Measurements from ENCODE around the gene BAAT.

The BAAT gene

DNA sequence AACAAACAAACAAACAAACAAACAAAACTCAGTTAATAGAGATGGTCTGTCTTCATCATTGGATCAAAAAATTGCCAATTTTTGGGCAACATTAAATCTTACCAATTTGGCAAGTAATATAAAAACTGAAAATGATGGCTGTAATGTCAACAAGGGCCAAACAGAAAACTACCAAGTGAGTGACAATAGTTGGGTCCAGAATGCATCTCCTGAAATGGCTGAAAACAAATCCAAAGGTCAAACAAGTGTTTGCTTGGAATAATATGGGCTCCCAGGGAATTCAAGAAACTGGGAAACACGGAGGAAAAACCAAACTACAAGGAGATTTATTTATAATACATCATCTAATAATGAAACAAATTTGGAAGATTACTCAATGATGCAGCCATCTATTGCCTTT is 25.1 kb downstream of the BAAT start:
- Histone ChIP-seq H3K27me3 (ENCODE audit: control insufficient read depth, insufficient read depth, low read length) (no peaks in the 10 kb centered on the region), H3K4me1 (no peaks in the 10 kb centered on the region), H3K79me2 (no peaks in the 10 kb centered on the region), H2AFZ (no peak overlapping the region), H3K36me3 (ENCODE audit: control insufficient read depth, insufficient read depth, low read length) (no peaks in the 10 kb centered on the region), H3K27ac (no peak overlapping the region), H3K4me3 (ENCODE audit: low read depth, low read length) (no peak overlapping the region), H3K9ac (no peak overlapping the region), H3K9me3 (ENCODE audit: control insufficient read depth, low read length) (no peaks in the 10 kb centered on the region), H3K4me2 (ENCODE audit: low read length) (no peak overlapping the region)
- TF ChIP-seq, protein P1, sequence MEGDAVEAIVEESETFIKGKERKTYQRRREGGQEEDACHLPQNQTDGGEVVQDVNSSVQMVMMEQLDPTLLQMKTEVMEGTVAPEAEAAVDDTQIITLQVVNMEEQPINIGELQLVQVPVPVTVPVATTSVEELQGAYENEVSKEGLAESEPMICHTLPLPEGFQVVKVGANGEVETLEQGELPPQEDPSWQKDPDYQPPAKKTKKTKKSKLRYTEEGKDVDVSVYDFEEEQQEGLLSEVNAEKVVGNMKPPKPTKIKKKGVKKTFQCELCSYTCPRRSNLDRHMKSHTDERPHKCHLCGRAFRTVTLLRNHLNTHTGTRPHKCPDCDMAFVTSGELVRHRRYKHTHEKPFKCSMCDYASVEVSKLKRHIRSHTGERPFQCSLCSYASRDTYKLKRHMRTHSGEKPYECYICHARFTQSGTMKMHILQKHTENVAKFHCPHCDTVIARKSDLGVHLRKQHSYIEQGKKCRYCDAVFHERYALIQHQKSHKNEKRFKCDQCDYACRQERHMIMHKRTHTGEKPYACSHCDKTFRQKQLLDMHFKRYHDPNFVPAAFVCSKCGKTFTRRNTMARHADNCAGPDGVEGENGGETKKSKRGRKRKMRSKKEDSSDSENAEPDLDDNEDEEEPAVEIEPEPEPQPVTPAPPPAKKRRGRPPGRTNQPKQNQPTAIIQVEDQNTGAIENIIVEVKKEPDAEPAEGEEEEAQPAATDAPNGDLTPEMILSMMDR (IDR thresholded peaks at IDR 0.05): no peak

DNA sequence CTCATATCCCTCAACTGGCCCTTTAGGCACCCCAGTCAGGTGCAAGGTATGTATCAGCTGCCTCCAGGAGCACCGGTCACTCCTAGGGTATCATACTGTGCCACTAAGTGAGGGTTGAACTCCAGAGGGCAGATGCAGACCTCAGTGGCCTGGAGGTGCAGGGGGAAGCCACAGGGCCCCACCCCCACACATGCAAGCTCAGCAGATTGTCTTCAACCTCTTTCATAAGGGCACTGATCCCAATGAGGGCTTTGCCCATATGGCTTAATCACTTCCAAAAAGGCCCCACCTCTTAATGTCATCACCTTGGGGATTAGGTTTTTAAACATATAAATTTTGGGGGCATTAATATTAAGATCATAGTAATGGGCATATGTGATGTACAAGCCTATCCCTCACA is 28.2 kb downstream of the BAAT start:
- no peak overlapping the region for H3K27ac ChIP-seq
- H3K4me2 ChIP-seq (ENCODE audit: low read length): no peak overlapping the region
- TF ChIP-seq, protein P1 (IDR thresholded peaks at IDR 0.05): no peak
- H3K4me3 ChIP-seq (ENCODE audit: low read depth, low read length): no peak overlapping the region
- no peaks in the 10 kb centered on the region for H3K79me2 ChIP-seq
- H2AFZ ChIP-seq: no peak overlapping the region
- no peaks in the 10 kb centered on the region for H3K4me1 ChIP-seq
- H3K9me3 ChIP-seq (ENCODE audit: control insufficient read depth, low read length): no peaks in the 10 kb centered on the region
- no peaks in the 10 kb centered on the region for H3K36me3 ChIP-seq (ENCODE audit: control insufficient read depth, insufficient read depth, low read length)
- H3K9ac ChIP-seq: no peak overlapping the region
- H3K27me3 ChIP-seq (ENCODE audit: control insufficient read depth, insufficient read depth, low read length): no peaks in the 10 kb centered on the region

DNA sequence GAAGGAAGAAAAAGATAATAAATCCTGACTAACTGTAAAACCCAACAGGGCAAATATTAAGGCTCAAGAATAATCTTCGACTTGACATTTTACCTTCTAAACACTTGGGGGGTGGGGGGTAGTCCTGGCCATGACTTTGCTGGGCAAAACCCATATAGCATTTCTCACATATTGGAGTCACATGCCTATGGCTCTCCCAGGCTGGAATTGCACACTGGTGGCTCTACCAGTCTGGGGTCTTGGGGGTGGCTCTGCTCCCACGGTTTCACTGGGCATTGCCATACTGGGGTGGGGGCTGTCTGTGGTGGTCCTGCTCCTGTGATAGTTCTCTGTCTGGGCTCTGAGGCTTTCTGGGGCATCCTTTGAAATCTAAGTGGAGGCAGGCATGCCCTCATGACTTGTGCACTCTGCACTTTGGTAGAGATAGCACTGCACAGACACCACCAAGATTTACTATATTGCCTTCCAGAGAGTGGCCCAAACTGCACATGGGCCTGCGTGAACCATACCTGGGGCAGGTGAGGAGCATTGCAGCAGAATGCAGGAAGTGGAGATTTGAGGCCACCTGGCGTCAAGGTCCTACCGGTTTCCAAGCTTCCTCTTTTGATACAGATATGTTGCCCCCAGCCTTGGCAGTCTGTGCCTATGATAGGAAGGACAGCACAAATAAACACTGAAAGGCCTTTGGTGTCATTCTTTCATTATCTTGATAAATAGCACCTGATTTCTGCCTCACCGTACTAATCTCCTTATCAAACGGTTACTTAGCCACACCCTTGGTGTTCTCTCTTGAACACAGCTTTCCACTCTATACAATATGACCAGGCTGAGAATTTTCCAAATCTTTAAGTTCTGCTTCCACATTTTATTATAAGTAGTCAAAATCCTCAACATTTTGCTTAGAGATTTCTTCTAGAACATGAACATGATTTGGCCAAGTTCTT is 29.8 kb downstream of the BAAT start:
- Histone ChIP-seq H3K9ac (no peak overlapping the region), H3K4me1 (no peaks in the 10 kb centered on the region), H3K27me3 (ENCODE audit: control insufficient read depth, insufficient read depth, low read length) (no peaks in the 10 kb centered on the region), H3K4me2 (ENCODE audit: low read length) (no peak overlapping the region), H3K27ac (no peak overlapping the region), H3K4me3 (ENCODE audit: low read depth, low read length) (no peak overlapping the region), H3K36me3 (ENCODE audit: control insufficient read depth, insufficient read depth, low read length) (no peaks in the 10 kb centered on the region), H3K9me3 (ENCODE audit: control insufficient read depth, low read length) (no peaks in the 10 kb centered on the region), H3K79me2 (no peaks in the 10 kb centered on the region), H2AFZ (no peak overlapping the region)
- TF ChIP-seq, protein P1 (IDR thresholded peaks at IDR 0.05): no peak

DNA sequence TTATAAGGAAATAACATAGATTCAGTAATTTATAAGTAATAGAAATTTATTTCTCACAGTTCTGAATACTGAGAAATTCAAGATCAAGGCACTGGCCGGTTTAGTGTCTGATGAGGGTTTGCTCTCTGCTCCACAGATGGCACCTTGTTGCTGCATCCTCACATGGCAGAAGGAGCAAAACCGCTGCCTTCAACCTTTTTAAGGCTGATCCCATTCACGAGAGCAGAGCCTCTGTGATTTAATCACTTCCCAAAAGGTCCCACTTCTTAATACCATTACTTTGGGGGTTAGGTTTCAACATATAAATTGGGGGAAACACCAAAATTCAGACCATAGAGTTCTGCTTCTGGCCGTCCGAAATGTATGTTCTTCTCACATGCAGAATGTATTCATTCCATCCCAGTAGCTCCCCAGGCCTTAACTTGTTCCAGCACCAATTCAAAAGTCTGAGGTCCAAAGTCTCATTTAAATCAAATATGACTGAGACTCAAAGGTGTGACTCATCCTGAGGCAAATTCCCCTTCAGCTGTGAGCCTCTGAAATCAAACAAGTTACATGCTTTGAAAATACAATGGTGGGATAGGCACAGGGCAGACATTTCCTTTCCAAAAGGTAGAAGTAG is 30.6 kb downstream of the BAAT start:
- no peaks in the 10 kb centered on the region for H3K36me3 ChIP-seq (ENCODE audit: control insufficient read depth, insufficient read depth, low read length)
- H3K27ac ChIP-seq: no peak overlapping the region
- H3K4me1 ChIP-seq: no peaks in the 10 kb centered on the region
- H3K9me3 ChIP-seq (ENCODE audit: control insufficient read depth, low read length): no peaks in the 10 kb centered on the region
- no peak overlapping the region for H2AFZ ChIP-seq
- no peak overlapping the region for H3K9ac ChIP-seq
- no peaks in the 10 kb centered on the region for H3K79me2 ChIP-seq
- no peaks in the 10 kb centered on the region for H3K27me3 ChIP-seq (ENCODE audit: control insufficient read depth, insufficient read depth, low read length)
- no peak overlapping the region for H3K4me2 ChIP-seq (ENCODE audit: low read length)
- TF ChIP-seq, protein P1 (IDR thresholded peaks at IDR 0.05): no peak
- no peak overlapping the region for H3K4me3 ChIP-seq (ENCODE audit: low read depth, low read length)
